KBM-7 (cell line): Measurements from ENCODE around the gene VASN.

ENCODE experiments used
- DNase-seq: peaks from one replicate; pipeline ENCODE4 v3.0.0-alpha.2; 2015
- in situ Hi-C: fragments of 300-500 bp; cut with MboI; formaldehyde crosslinking; loops from 2 replicates; pipeline ENCODE4 v1.14.3; 2020; ENCODE audit warnings: low sequenced_read_pairs, low pct_unique_long_range_greater_than_20kb, mixed read lengths

VASN gene

GRCh38 chr16:4411684-4412083 is 40.0 kb downstream of the VASN start:
- in situ Hi-C loops = no loop called here

GRCh38 chr16:4412159-4412558 is 40.5 kb downstream of the VASN start:
- in situ Hi-C loops = no loop called here
- no peak for DNase-seq

More at GRCh38 chr16:4411684-4412083, 40.0 kb downstream of the VASN start:
- no peak for DNase-seq

GRCh38 chr16:4412854-4413253 is 41.2 kb downstream of the VASN start:
- DNase-seq = no peak
- in situ Hi-C loops = no loop called here

DNA sequence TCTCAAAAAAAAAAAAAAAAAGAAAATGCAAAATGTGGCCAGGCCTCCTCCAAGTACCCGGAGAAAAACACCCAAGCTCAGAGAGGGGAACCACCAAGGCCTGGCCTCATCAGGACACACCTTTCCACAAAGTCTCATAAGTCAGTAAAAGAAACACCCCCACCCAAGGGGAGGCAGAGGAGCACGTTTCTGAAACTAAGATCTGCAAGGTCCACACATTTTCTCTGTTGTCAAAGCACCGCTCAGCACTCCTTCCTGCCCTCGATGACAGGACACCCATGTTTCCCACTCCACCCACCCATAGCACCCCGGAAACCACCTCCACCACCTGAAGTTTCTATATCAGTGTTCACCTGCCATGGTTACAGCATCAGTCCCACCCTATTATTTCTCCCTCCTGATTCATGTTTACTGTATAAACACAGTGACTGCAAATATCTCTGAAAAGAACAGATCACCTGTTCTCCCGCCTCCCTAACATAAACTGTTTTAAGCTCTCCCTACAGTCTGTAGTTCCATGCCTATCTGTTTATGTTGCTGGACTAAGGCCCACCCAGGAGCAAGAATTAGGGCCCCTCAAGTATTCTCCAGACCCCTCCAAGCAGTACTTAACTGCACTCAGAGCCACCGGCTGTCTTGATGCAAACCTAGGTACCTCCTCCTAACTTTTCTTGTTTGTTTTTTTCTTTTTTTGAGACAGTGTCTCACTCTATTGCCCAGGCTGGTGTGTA is 42.7 kb downstream of the VASN start:
- DNase-seq = no peak
- in situ Hi-C loops = no loop called here

DNA sequence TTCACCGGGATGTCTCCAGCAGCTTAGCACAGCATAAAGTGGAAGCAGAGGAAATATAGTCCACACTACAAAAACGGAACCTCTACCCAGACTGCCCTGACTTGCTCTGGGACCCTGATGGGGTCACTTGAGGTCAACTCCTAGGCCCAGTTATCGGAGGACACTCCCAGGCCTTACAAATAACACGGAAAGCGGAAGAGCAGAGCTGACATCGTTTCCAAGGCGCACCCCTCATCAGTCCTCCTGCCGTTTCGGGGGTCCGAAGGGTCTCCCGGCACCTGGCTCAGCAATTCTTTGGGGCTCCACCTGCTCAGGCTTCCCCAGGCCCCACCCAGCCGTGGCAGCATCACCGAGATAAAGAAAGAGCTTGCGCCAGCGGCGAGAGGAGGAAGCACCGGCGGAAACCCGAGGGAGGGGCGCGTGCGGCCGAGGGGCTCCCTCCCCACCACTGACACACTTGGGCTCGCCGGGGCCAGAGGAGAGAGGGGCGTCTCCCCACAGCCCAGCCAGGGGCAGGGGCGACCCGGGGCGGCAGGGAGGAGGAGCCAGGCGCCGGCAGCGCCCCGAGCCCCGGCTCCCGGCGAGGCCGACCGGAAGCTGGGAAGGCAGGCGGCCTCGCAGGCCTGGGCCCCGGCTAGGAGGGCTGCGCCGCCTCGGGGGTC is 44.0 kb downstream of the VASN start:
- in situ Hi-C loops = no loop called here
- peak; percentile 89 for DNase-seq

- peak; percentile 94 for DNase-seq
- in situ Hi-C loops = no loop called here
These were observed 44.8 kb downstream of the VASN start, which contains the start of gene CORO7 for GRCh38 chr16:4416200-4417032. CORO7 (minus strand) TSS chr16:4416596; CDS start chr16:4416518, 78 bp downstream.

GRCh38 chr16:4419402-4419959 is 47.8 kb downstream of the VASN start:
- no peak for DNase-seq
- in situ Hi-C loops = no loop called here

DNA sequence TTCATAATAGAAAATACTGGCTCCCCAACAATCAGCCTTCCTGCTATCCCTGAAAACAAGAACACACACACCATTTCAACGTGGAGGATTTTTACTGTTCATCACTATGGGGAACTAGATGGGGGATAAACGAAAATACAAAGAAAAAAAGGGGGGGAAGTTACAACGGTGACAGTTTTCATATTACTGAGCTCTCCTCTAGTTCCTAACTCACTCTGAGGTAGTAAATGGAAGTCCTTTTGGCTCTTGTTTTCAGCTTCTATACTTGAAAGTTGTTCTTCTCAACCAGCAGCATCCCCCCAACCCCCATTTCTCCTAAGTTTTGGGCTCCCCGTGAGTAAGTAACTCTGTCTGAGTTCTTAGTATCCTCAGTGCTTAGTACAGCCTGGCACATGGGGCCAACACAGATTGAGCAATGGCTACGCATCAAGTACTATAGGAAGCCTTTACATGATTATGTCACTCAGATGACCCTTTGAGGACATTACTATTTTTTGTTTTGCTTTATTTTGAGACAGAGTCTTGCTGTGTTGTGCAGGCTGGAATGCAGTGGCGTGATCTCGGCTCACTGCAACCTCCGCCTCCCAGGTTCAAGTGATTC is 49.0 kb downstream of the VASN start:
- DNase-seq = peak; percentile 20
- in situ Hi-C loops = no loop called here

- DNase-seq = peak; percentile 95
- in situ Hi-C loops = no loop called here
These were observed 53.9 kb downstream of the VASN start, which contains the start of gene DNAJA3 for GRCh38 chr16:4425378-4426020. DNAJA3 (plus strand) TSS chr16:4425868; CDS start chr16:4425882, 14 bp downstream.

- DNase-seq = no peak
These were observed 54.5 kb downstream of the VASN start for GRCh38 chr16:4426021-4426684.

GRCh38 chr16:4426722-4427372 is 55.2 kb downstream of the VASN start:
- in situ Hi-C loops = no loop called here
- no peak for DNase-seq

More at GRCh38 chr16:4426021-4426684, 54.5 kb downstream of the VASN start:
- in situ Hi-C loops = no loop called here

GRCh38 chr16:4428500-4428899 is 56.9 kb downstream of the VASN start:
- in situ Hi-C loops = no loop called here
- no peak for DNase-seq

DNA sequence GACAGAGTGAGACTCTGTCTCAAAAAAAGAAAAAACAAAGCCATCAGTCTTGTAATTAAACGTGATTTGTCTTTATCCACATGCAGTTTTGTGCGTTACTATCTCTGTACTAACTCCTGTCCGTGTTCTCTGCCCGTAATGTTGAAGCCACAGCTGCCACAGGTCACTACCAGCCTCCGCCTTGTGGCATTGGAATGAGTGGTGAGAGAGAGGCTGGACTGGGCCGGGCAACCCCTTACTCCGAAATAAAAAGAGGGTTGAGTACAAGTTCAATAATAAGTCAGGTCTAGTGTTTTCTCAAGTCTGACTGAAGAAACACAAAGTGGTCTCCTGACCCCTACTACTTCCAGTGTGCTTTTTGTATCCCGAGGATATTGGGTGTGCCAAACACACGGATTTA is 59.4 kb downstream of the VASN start:
- in situ Hi-C loops = no loop called here
- DNase-seq = no peak
